ENCODE measurements around the gene TBC1D7.

Gene TBC1D7

DNA sequence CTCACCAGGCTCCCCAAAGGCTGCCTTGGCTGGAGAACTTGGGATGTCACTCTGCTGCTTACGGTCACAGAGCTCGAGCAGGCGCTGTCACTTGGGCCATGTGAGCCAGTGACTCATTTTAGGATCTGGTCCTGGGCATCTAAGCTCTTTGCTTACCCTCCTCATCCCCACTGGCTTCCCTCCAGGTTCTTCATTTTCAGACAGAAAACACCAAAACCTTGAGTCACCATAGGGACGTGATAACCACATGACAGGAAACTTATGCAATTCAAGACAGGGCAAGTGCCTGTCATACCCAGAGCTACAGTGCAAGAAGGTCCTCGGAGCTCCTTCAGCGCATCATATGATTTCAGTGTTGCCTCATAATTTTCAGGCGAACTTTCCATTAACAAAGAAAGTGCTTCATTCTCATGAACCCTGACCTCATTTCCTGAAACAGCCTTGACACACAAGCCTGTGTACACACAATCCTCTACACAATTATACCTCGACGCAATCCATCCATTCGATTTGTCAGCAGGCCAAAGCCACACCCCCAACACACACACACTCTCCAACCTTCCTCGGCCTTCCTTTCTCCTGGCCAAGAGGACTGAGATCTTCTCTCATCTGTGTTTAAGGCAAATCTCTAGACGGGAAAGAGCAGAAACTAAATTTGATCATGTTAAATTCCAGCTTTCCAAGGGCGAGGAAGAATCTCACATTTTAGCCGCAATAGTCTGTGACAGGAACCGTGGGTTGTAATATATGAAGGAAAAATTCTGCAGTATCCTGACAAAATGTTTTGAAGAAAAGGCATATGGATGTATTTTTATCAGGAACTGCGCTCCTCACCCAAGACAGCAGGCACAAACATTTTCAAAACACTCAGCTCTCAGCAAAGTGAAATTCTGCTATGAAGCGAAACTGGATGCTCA lies 25.3 kb downstream of the TBC1D7 start (continued):
- TF ChIP-seq, protein P1, sequence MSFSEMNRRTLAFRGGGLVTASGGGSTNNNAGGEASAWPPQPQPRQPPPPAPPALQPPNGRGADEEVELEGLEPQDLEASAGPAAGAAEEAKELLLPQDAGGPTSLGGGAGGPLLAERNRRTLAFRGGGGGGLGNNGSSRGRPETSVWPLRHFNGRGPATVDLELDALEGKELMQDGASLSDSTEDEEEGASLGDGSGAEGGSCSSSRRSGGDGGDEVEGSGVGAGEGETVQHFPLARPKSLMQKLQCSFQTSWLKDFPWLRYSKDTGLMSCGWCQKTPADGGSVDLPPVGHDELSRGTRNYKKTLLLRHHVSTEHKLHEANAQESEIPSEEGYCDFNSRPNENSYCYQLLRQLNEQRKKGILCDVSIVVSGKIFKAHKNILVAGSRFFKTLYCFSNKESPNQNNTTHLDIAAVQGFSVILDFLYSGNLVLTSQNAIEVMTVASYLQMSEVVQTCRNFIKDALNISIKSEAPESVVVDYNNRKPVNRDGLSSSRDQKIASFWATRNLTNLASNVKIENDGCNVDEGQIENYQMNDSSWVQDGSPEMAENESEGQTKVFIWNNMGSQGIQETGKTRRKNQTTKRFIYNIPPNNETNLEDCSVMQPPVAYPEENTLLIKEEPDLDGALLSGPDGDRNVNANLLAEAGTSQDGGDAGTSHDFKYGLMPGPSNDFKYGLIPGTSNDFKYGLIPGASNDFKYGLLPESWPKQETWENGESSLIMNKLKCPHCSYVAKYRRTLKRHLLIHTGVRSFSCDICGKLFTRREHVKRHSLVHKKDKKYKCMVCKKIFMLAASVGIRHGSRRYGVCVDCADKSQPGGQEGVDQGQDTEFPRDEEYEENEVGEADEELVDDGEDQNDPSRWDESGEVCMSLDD (tag by site-specific recombination; IDR thresholded peaks at IDR 0.05): no peak
- no peak for TF ChIP-seq ZNF626 (tag by site-specific recombination; IDR thresholded peaks at IDR 0.05)
- TF ChIP-seq, protein P2, sequence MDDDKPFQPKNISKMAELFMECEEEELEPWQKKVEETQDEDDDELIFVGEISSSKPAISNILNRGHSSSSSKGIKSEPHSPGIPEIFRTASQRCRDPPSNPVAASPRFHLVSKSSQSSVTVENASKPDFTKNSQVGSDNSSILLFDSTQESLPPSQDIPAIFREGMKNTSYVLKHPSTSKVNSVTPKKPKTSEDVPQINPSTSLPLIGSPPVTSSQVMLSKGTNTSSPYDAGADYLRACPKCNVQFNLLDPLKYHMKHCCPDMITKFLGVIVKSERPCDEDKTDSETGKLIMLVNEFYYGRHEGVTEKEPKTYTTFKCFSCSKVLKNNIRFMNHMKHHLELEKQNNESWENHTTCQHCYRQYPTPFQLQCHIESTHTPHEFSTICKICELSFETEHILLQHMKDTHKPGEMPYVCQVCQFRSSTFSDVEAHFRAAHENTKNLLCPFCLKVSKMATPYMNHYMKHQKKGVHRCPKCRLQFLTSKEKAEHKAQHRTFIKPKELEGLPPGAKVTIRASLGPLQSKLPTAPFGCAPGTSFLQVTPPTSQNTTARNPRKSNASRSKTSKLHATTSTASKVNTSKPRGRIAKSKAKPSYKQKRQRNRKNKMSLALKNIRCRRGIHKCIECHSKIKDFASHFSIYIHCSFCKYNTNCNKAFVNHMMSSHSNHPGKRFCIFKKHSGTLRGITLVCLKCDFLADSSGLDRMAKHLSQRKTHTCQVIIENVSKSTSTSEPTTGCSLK (tag by site-specific recombination; IDR thresholded peaks at IDR 0.05): no peak
- no peak for TF ChIP-seq ZNF596 (tag by site-specific recombination; IDR thresholded peaks at IDR 0.05)
- TF ChIP-seq, protein P3, sequence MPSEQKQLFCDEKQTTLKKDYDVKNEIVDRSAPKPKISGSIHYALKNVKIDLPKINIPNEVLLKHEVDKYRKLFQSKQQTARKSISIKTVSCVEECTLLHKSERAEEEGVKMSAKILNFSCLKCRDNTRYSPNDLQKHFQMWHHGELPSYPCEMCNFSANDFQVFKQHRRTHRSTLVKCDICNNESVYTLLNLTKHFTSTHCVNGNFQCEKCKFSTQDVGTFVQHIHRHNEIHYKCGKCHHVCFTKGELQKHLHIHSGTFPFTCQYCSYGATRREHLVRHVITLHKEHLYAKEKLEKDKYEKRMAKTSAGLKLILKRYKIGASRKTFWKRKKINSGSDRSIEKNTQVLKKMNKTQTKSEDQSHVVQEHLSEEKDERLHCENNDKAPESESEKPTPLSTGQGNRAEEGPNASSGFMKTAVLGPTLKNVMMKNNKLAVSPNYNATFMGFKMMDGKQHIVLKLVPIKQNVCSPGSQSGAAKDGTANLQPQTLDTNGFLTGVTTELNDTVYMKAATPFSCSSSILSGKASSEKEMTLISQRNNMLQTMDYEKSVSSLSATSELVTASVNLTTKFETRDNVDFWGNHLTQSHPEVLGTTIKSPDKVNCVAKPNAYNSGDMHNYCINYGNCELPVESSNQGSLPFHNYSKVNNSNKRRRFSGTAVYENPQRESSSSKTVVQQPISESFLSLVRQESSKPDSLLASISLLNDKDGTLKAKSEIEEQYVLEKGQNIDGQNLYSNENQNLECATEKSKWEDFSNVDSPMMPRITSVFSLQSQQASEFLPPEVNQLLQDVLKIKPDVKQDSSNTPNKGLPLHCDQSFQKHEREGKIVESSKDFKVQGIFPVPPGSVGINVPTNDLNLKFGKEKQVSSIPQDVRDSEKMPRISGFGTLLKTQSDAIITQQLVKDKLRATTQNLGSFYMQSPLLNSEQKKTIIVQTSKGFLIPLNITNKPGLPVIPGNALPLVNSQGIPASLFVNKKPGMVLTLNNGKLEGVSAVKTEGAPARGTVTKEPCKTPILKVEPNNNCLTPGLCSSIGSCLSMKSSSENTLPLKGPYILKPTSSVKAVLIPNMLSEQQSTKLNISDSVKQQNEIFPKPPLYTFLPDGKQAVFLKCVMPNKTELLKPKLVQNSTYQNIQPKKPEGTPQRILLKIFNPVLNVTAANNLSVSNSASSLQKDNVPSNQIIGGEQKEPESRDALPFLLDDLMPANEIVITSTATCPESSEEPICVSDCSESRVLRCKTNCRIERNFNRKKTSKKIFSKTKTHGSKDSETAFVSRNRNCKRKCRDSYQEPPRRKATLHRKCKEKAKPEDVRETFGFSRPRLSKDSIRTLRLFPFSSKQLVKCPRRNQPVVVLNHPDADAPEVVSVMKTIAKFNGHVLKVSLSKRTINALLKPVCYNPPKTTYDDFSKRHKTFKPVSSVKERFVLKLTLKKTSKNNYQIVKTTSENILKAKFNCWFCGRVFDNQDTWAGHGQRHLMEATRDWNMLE (tag by site-specific recombination; conservative IDR thresholded peaks at IDR 0.05; ENCODE audit: low read depth): no peak
- TF ChIP-seq SP7 (tag by site-specific recombination; IDR thresholded peaks at IDR 0.05): peak; percentile 42
- TF ChIP-seq ZNF670 (tag by site-specific recombination; IDR thresholded peaks at IDR 0.05; ENCODE audit: low read depth): no peak
- TF ChIP-seq ZFP3 (tag by site-specific recombination; IDR thresholded peaks at IDR 0.05; ENCODE audit: low read depth): no peak
- TF ChIP-seq, protein P4, sequence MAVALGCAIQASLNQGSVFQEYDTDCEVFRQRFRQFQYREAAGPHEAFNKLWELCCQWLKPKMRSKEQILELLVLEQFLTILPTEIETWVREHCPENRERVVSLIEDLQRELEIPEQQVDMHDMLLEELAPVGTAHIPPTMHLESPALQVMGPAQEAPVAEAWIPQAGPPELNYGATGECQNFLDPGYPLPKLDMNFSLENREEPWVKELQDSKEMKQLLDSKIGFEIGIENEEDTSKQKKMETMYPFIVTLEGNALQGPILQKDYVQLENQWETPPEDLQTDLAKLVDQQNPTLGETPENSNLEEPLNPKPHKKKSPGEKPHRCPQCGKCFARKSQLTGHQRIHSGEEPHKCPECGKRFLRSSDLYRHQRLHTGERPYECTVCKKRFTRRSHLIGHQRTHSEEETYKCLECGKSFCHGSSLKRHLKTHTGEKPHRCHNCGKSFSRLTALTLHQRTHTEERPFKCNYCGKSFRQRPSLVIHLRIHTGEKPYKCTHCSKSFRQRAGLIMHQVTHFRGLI (tag by site-specific recombination; IDR thresholded peaks at IDR 0.05): no peak
- no peak for TF ChIP-seq ZNF341 (tag by site-specific recombination; IDR thresholded peaks at IDR 0.05; ENCODE audit: low read depth)
- no peak for TF ChIP-seq ZNF169 (tag by site-specific recombination; IDR thresholded peaks at IDR 0.05)
- TF ChIP-seq, protein P5, sequence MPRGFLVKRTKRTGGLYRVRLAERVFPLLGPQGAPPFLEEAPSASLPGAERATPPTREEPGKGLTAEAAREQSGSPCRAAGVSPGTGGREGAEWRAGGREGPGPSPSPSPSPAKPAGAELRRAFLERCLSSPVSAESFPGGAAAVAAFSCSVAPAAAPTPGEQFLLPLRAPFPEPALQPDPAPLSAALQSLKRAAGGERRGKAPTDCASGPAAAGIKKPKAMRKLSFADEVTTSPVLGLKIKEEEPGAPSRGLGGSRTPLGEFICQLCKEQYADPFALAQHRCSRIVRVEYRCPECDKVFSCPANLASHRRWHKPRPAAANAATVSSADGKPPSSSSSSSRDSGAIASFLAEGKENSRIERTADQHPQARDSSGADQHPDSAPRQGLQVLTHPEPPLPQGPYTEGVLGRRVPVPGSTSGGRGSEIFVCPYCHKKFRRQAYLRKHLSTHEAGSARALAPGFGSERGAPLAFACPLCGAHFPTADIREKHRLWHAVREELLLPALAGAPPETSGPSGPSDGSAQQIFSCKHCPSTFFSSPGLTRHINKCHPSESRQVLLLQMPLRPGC (tag by site-specific recombination; IDR thresholded peaks at IDR 0.05): peak; percentile 64; the same call in 1 of the 2 replicates
- TF ChIP-seq ZEB2 (tag by site-specific recombination; IDR thresholded peaks at IDR 0.05): no peak
- TF ChIP-seq ZXDB (tag by site-specific recombination; IDR thresholded peaks at IDR 0.05): no peak
- TF ChIP-seq REPIN1 (tag by site-specific recombination; IDR thresholded peaks at IDR 0.05; ENCODE audit: low read depth): no peak
- no peak for TF ChIP-seq GLIS1 (tag by site-specific recombination; IDR thresholded peaks at IDR 0.05)
- TF ChIP-seq, protein P6, sequence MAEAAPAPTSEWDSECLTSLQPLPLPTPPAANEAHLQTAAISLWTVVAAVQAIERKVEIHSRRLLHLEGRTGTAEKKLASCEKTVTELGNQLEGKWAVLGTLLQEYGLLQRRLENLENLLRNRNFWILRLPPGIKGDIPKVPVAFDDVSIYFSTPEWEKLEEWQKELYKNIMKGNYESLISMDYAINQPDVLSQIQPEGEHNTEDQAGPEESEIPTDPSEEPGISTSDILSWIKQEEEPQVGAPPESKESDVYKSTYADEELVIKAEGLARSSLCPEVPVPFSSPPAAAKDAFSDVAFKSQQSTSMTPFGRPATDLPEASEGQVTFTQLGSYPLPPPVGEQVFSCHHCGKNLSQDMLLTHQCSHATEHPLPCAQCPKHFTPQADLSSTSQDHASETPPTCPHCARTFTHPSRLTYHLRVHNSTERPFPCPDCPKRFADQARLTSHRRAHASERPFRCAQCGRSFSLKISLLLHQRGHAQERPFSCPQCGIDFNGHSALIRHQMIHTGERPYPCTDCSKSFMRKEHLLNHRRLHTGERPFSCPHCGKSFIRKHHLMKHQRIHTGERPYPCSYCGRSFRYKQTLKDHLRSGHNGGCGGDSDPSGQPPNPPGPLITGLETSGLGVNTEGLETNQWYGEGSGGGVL (tag by site-specific recombination; IDR thresholded peaks at IDR 0.05): peak; percentile 29; the same call in 1 of the 2 replicates
- no peak for TF ChIP-seq ZNF155 (tag by site-specific recombination; IDR thresholded peaks at IDR 0.05)
- TF ChIP-seq, protein P7, sequence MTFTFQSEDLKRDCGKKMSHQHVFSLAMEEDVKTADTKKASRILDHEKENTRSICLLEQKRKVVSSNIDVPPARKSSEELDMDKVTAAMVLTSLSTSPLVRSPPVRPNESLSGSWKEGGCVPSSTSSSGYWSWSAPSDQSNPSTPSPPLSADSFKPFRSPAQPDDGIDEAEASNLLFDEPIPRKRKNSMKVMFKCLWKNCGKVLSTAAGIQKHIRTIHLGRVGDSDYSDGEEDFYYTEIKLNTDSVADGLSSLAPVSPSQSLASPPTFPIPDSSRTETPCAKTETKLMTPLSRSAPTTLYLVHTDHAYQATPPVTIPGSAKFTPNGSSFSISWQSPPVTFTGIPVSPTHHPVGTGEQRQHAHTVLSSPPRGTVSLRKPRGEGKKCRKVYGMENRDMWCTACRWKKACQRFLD (tag by site-specific recombination; IDR thresholded peaks at IDR 0.05): no peak
- TF ChIP-seq ZNF792 (tag by site-specific recombination; IDR thresholded peaks at IDR 0.05): no peak

Measured in HEK293 (cell line).